Gastrocnemius medialis (tissue), 4 donors: ENCODE results near the gene PRKAG2. TPM values are rescaled to one million over a fixed set of nuclear protein-coding genes. Genes with fewer than 3 reads are reported as not detected.

ENCODE experiments used
- ATAC-seq, 2 donors: fragments of 150-250 bp; one replicate each; pipeline ENCODE4 v1.9.1; 2016
- DNase-seq, 2 donors: peaks; one replicate each; pipeline ENCODE4 v3.0.0-alpha.2; 2019
- H3K27ac ChIP-seq, 4 donors: fragments of 200-600 bp; sonication (generic); 1 replicate in 1 of 4; 2 replicates in 3 of 4; pipeline ENCODE4 v1.5.1; 2016 to 2018; ENCODE audit warnings: mild to moderate bottlenecking in 2 of 4, moderate library complexity in 1 of 4
- H3K27me3 ChIP-seq, 3 donors: fragments of 200-600 bp; sonication (generic) in 2 of 3; 1 replicate in 1 of 3; 2 replicates in 2 of 3; pipeline versions ENCODE4 v1.5.1 to v1.6.0; 2016 to 2019; ENCODE audit warnings: mild to moderate bottlenecking in 1 of 3, moderate library complexity in 1 of 3
- H3K36me3 ChIP-seq, 2 donors: fragments of 200-600 bp; sonication (generic) in 1 of 2; one replicate each; pipeline ENCODE4 v1.5.1; 2017 to 2018
- H3K4me1 ChIP-seq, 2 donors: fragments of 200-600 bp; sonication (generic) in 1 of 2; one replicate each; pipeline ENCODE4 v1.5.1; 2016 to 2017; ENCODE audit warnings: mild to moderate bottlenecking in 2 of 2
- H3K4me3 ChIP-seq, 4 donors: fragments of 200-600 bp; sonication (generic) in 3 of 4; 1 replicate in 1 of 4; 2 replicates in 3 of 4; pipeline ENCODE4 v1.5.1; 2016 to 2019; ENCODE audit warnings: mild to moderate bottlenecking in 2 of 4
- H3K9me3 ChIP-seq, 3 donors: fragments of 200-600 bp; sonication (generic) in 2 of 3; 1 replicate in 1 of 3; 2 replicates in 2 of 3; pipeline ENCODE4 v1.5.1; 2016 to 2019
- POLR2A ChIP-seq, 2 donors: fragments of 450-650 bp; IDR thresholded peaks; one replicate each; pipeline ENCODE4 v1.6.1; 2017; ENCODE audit warnings: antibody characterized with exemption in 2 of 2, mild to moderate bottlenecking in 2 of 2, moderate library complexity in 2 of 2
- in situ Hi-C, 4 donors: fragments of 200-750 bp; cut with MboI; loops; one replicate each; pipeline versions ENCODE4 v1.15.0 to v1.8.0; 2017; ENCODE audit warnings: low sequenced_read_pairs in 4 of 4
- intact Hi-C: fragments of 100-400 bp; cut with DNase I; formaldehyde crosslinking; loops from one replicate; pipeline ENCODE4 v1.15.1; 2023; ENCODE audit warnings: low total_unique reads
- total RNA-seq, 4 donors: library from RNA; depleted of rRNA; stranded (reverse); fragments of >200 nt; gene quantifications; one replicate each; pipeline versions ENCODE4 v1.1.0 to v1.2.3, GENCODE V29; 2016
- TF ChIP-seq, protein P1 (sequence below), 5 experiments: fragments of 450-650 bp in 3 of 5; fragments of 200-600 bp in 2 of 5; sonication (generic) in 2 of 5; IDR thresholded peaks in 4 of 5; conservative IDR thresholded peaks in 1 of 5; 1 replicate in 4 of 5; 2 replicates in 1 of 5; pipeline ENCODE4 v1.5.1; 2016 to 2019; ENCODE audit warnings: antibody characterized with exemption in 5 of 5, mild to moderate bottlenecking in 3 of 5, moderate library complexity in 3 of 5

The PRKAG2 gene
- total RNA-seq, 4 donors from 2014 or later: 5.3 to 32.6 (median 13.9) TPM

DNA sequence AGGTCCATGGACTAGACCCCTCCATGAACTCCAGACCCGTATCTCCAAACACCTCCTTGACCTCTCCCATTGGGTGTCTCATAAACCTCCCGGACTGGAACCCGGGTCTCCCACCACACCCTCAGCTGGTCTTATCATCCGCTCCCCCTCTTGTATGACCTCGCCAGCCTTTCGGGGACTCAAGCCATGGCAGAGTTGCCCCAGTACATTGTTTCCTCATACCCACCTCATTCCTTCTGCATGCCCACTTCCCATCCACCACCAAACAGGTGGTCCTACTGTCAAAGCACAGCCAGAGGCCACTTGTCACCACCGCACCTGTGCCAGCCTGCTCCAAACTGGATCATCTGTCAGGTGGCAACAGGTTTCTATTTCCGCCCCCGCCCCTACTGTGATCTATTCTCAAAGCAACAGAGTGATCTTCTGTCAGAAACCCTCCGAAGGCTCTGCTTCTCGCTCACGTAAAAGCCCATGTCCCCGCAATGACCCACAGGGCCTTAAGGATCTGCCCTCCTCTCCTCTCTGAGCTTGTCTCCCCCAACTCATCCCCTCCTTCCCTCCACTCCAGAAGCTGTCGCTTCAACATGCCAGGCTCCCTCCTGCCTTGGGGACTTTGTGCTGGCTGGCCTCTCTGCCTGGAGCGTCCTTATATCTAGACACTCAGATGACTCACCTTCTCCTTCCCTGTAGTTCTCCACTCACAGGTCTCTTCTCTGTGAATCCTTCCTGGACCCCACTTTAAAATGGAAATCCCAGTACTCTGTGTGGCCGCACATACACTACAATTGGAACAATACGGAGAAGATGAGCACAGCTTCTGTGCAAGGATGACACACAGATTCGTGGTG is 22.8 kb upstream of the PRKAG2 start:
- DNase-seq (no peak), ATAC-seq (no peak)
- Histone ChIP-seq H3K27me3 (peaks cover 0 to 6% (median 0%) of the 10 kb centered on the region in 3 donors), H3K4me3 (no peak overlapping the region), H3K36me3 (no peaks in the 10 kb centered on the region), H3K27ac (no peak overlapping the region), H3K9me3 (no peaks in the 10 kb centered on the region), H3K4me1 (no peaks in the 10 kb centered on the region)
- in situ Hi-C loops (no loop called here), intact Hi-C loops (no loop called here)
- no peak for TF ChIP-seq POLR2A (IDR thresholded peaks at IDR 0.05)
- TF ChIP-seq, protein P1, sequence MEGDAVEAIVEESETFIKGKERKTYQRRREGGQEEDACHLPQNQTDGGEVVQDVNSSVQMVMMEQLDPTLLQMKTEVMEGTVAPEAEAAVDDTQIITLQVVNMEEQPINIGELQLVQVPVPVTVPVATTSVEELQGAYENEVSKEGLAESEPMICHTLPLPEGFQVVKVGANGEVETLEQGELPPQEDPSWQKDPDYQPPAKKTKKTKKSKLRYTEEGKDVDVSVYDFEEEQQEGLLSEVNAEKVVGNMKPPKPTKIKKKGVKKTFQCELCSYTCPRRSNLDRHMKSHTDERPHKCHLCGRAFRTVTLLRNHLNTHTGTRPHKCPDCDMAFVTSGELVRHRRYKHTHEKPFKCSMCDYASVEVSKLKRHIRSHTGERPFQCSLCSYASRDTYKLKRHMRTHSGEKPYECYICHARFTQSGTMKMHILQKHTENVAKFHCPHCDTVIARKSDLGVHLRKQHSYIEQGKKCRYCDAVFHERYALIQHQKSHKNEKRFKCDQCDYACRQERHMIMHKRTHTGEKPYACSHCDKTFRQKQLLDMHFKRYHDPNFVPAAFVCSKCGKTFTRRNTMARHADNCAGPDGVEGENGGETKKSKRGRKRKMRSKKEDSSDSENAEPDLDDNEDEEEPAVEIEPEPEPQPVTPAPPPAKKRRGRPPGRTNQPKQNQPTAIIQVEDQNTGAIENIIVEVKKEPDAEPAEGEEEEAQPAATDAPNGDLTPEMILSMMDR (IDR thresholded peaks at IDR 0.05 in 4 of 5, conservative IDR thresholded peaks at IDR 0.05 in 1 of 5): no peak

DNA sequence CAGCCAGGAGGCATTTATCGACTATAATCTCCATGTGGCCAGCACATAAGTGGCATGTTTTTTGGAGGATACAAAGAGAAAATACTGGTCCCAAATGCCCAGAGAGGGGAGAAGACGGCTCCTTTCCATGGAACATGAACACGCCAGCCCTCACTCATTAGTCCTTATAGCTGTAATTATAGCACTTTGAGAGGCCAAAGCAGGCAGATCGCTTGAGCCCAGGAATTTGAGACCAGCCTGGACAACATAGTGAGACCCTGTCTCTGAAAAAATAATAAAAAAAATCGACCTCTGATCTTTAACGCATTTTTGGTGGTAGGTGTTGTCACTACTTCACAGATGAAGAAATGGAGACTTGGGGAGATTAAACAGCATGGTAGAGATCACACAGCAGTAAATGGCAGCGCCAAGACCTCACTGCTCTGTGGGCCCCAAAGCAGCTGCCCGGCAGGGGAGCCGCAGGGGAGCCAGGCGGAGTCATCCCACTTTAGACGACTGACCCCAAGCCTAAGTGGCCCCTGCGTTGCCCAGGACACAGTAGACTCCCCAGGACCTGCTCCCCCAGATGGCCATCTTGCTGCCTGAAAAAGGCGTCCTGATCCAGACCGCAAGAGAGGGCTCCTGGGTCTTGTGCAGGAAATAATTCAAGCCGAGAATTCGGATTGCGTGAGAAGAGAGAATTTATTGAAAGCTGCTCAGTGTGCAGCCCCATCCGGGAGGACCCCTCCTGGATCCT is 21.2 kb upstream of the PRKAG2 start:
- Histone ChIP-seq H3K4me3 (no peak overlapping the region), H3K36me3 (no peaks in the 10 kb centered on the region), H3K27me3 (peaks cover 0 to 6% (median 0%) of the 10 kb centered on the region in 3 donors), H3K27ac (no peak overlapping the region), H3K9me3 (no peaks in the 10 kb centered on the region), H3K4me1 (no peaks in the 10 kb centered on the region)
- no peak for TF ChIP-seq POLR2A (IDR thresholded peaks at IDR 0.05)
- TF ChIP-seq, protein P1 (IDR thresholded peaks at IDR 0.05 in 4 of 5, conservative IDR thresholded peaks at IDR 0.05 in 1 of 5): no peak
- intact Hi-C loops (no loop called here), in situ Hi-C loops (no loop called here)
- ATAC-seq: no peak
- no peak for DNase-seq

DNA sequence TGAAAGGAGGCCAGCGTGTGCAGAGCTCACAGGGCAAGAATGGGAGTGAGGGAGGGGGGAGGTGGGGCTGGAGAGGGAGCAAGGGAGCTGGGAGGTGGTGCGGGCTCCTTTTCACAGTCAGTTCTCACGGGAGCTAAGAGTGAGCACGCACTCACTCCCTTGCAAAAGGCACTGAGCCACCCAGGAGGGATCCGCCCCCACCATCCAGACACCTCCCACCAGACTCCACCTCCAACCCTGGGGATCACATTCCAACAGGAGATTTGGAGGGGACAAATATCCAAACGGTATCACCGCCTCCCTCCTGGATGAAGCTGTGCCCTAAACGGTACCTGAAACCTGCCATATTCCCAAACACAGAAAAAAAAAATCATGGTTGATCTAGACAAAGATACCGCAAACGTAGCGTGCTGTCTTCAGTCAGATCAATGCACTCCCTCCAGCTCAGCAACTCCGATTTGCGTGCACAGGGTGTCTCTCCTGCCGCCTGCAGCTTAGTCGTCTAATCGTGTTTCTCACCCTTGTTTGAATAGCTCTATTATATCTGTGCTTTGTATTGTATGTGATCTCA is 20.3 kb upstream of the PRKAG2 start:
- ATAC-seq (no peak), DNase-seq (no peak)
- Histone ChIP-seq H3K36me3 (no peaks in the 10 kb centered on the region), H3K27ac (no peak overlapping the region), H3K4me3 (no peak overlapping the region), H3K4me1 (no peaks in the 10 kb centered on the region), H3K27me3 (peaks cover 0 to 11% (median 3%) of the 10 kb centered on the region in 3 donors), H3K9me3 (no peaks in the 10 kb centered on the region)
- intact Hi-C loops: no loop called here
- in situ Hi-C loops: no loop called here
- TF ChIP-seq, protein P1 (IDR thresholded peaks at IDR 0.05 in 4 of 5, conservative IDR thresholded peaks at IDR 0.05 in 1 of 5): no peak
- no peak for TF ChIP-seq POLR2A (IDR thresholded peaks at IDR 0.05)

DNA sequence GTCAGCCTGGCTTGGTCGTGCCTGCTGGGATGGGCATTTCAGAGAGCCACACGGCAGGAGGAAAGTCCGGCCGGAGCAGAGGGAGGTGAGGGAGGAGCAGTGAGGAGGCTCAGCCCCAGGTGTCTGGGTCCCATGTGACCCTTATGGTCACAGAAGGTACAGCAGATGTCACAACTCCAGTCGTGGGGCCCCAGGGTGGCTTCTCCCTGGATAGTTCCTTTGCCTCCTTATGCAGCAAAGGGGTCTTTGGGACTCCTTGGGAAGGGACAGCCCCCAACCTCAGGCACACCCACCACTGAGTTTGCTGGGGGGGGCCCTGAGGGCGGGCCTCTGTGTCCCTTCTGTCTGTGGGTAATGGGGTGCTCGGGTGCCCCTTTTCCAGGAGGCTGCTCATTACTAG is 19.6 kb upstream of the PRKAG2 start:
- ATAC-seq: no peak
- no peaks in the 10 kb centered on the region for H3K36me3 ChIP-seq
- intact Hi-C loops (no loop called here), in situ Hi-C loops (no loop called here)
- H3K27me3 ChIP-seq: peaks cover 0 to 17% (median 8%) of the 10 kb centered on the region in 3 donors
- H3K4me1 ChIP-seq: no peaks in the 10 kb centered on the region
- H3K4me3 ChIP-seq: no peak overlapping the region
- TF ChIP-seq, protein P1 (IDR thresholded peaks at IDR 0.05 in 4 of 5, conservative IDR thresholded peaks at IDR 0.05 in 1 of 5): no peak
- no peak for TF ChIP-seq POLR2A (IDR thresholded peaks at IDR 0.05)
- no peaks in the 10 kb centered on the region for H3K9me3 ChIP-seq
- H3K27ac ChIP-seq: no peak overlapping the region
- DNase-seq: no peak
